Epithelial cell of esophagus (primary cell): Measurements from ENCODE around the gene GFRA1.

Experiments
- DNase-seq: peaks from one replicate; pipeline ENCODE4 v3.0.0; 2010; ENCODE audit warnings: low read depth
- H3K4me3 ChIP-seq: 2 replicates; pipeline ENCODE4 v1.5.1; 2011; ENCODE audit warnings: mild to moderate bottlenecking, low read length, control low read depth
- TF ChIP-seq, protein P1 (sequence below): IDR thresholded peaks from 2 replicates; pipeline ENCODE4 v1.5.1; 2011; ENCODE audit warnings: low read depth, mild to moderate bottlenecking, low read length, control low read depth, inconsistent platforms; ENCODE audit not compliant: insufficient read depth; ENCODE audit errors: missing control alignments

GFRA1 gene

DNA sequence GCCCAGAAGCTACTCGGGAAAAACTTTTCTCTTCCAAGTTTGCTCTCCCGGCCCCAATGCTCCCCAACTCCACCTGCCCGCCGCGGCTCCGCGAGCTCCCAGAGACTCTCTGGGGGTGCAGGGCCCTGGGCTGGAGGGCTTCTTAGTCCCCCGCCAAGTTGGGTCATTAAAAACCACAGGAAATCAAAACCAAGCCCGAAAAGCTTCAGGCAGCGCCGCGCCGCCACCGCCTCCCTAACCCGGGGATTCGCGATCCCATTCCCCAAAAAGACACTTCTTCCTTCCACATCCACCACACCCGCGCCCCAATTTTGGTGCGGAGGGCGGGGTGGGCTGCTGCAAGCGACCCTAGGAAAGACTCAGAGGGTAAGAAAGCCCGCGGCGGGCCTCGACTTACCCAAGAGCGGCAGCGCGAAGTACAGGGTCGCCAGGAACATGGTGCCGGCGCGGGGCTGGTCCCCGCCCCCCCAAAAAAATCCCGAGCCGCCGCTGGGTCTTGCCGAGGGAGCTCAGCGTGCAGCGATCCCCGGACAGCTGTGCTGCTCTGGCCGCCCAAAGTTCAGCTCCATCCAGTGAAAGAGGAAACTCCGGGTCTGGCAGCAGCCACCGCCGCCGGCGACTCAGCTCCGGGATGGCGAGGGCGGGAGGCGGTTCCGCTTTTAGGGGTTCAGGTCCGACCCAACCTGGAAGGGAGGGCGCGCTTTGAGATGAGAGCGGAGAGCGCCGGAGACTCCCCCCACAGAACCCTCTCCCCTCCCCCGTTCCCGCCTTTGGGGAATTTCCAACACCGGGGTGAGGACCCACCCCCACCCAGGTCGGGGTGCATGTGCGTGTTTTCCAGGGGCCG is 1.2 kb downstream of the GFRA1 start:
- TF ChIP-seq, protein P1, sequence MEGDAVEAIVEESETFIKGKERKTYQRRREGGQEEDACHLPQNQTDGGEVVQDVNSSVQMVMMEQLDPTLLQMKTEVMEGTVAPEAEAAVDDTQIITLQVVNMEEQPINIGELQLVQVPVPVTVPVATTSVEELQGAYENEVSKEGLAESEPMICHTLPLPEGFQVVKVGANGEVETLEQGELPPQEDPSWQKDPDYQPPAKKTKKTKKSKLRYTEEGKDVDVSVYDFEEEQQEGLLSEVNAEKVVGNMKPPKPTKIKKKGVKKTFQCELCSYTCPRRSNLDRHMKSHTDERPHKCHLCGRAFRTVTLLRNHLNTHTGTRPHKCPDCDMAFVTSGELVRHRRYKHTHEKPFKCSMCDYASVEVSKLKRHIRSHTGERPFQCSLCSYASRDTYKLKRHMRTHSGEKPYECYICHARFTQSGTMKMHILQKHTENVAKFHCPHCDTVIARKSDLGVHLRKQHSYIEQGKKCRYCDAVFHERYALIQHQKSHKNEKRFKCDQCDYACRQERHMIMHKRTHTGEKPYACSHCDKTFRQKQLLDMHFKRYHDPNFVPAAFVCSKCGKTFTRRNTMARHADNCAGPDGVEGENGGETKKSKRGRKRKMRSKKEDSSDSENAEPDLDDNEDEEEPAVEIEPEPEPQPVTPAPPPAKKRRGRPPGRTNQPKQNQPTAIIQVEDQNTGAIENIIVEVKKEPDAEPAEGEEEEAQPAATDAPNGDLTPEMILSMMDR, result no peak
- H3K4me3 ChIP-seq, result peak overlapping the region; percentile 23
- no peak for DNase-seq

DNA sequence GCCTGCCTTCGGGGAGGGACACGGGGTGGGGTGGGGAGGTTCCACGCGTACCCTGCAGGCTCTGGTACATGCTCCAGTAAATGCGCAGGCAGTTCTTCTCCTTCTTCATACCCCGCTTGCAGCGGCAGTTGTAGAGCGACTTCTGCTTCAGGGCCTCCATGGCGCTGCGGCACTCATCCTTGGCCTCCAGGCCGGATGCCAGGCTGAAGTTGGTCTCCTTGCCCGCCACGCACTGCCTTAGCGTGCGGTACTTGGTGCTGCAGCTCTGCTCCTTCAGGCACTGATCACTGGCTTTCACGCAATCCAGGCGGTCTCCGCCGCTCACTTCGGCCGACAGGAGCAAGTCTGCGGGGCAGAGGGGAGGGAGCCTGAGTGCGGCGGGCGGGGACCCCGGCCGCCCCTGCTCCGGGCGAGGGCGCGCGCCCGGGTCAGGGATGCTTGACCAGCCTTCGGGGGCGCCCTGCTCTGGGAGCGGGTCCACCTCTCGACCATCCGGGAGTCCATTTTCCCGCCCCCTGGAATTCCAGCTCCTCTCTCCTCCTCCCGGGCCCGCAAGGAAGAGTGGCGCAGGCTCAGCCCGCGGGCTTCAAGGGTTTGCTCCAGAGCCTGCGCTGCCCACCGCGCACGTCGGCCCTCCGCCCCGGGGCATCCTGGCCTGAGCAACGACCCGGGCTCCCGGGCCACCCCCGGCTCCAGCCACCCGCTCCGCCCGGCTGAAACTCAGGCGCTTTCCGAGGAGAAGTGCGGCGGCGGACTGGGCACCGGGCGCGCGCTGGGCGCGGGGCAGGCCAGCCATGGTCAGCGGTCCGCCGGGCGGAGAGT is 2.0 kb downstream of the GFRA1 start:
- no peak overlapping the region for H3K4me3 ChIP-seq
- DNase-seq, result no peak
- TF ChIP-seq, protein P1, result no peak

DNA sequence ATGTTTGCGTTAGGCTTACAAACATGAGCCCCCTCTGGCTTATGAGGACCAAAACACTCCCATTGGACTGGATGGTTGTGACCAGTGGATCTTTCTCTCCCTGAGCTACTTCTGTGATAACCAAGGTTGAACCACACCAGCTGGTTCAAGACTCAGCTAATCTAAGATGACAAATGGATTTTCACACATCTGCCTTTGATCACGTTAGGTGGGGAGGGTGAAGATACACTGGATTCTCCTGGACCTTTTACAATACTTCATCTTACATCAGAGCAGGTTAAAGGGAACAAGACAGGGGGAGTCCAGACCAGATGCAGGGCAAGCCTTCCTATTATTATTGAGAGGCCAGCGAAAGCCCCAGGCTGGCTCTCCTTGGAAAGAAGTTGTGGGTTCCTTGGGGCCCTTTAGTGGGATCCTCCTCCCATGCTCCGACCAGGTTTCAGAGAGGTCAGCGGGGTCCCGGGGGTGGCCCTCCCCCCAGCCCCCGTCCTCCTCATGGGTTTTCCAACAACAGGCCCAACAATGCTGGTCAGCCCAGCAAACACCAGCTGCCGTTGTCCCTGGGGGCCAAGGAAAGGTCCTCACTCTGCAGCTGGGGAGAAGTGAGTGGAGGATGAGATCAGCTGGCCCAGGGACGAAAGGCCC is 2.8 kb downstream of the GFRA1 start:
- no peak for DNase-seq
- no peak overlapping the region for H3K4me3 ChIP-seq
- TF ChIP-seq, protein P1, result no peak

DNA sequence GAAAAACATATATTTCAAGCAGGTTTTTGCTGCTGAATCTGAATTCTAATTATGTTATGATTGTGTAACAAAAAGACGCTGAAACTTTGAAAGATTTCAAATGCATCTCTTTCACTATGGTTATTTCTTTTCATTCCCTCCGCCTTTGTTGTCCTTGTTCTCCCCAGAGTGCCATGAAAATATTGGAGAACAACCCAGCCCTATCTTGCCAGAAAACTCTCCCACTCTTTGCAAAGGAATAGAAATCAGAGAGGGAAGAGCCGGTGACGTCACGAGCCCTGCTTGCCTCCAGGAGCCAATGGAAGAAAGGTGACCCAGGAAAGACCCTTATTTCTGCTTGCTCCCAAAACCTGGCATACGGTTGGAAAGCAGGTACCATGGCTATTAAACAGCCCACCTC is 3.4 kb downstream of the GFRA1 start:
- DNase-seq, result no peak
- no peak overlapping the region for H3K4me3 ChIP-seq
- TF ChIP-seq, protein P1, result no peak

DNA sequence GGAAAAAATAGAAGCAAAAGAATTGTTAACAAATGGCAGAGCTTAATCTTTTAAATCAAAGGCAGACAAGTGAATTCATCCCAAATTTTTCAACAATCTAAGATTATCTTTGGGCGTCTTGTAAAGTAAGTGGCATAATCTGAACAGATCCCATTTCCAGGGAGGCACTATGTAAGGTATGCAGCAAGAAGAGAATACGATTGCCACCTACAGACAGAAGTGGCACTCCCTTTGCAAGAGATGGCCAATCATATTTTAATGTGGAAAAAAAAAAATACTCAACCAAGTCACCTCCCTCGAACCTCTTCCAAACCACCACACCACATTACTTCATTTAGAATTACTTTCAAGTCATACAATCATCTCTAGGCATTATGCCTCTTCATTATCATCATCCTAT is 4.0 kb downstream of the GFRA1 start:
- TF ChIP-seq, protein P1, result no peak
- H3K4me3 ChIP-seq, result no peak overlapping the region
- DNase-seq, result no peak

DNA sequence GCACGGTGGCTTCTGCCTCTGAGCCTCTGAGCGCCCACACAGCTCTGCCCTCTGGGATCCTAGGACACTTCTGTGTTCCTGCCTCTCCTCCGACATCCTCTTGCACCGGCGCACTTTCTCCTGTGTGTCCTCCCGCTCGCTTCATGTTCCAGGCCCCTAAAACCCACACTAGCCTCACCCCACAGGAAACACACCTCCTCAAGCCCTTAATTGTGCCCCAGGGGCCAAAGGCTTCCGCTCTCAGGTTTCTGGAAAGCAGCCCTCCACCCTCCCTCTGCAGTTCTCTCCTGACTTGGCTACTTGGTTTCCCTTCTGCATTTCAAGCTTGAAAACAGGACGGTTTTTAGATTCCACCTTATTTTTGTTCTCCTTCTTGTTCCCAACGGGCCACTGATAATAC is 7.3 kb downstream of the GFRA1 start:
- no peak overlapping the region for H3K4me3 ChIP-seq
- DNase-seq, result no peak
- TF ChIP-seq, protein P1, result no peak
